AG10803 (cell line): ENCODE measurements around the gene EME1.

ENCODE experiments used
- DNase-seq: peaks from one replicate; pipeline ENCODE4 v3.0.0; 2010; ENCODE audit warnings: low read depth
- H3K4me3 ChIP-seq: 2 replicates; pipeline ENCODE4 v1.5.1; 2011; ENCODE audit warnings: mild to moderate bottlenecking, low read length, control low read depth
- CTCF ChIP-seq: conservative IDR thresholded peaks from 2 replicates; pipeline ENCODE4 v1.5.1; 2011; ENCODE audit warnings: mild to moderate bottlenecking, low read length, control low read depth, inconsistent platforms

Gene EME1

GRCh38 chr17:50382931-50383330, 9.9 kb downstream of the EME1 start:
- no peak overlapping the region for H3K4me3 ChIP-seq
- DNase-seq, result no peak
- TF ChIP-seq CTCF, result no peak

- peak; percentile 24 for DNase-seq
- H3K4me3 ChIP-seq, result no peak overlapping the region
- TF ChIP-seq CTCF, result no peak
These were observed 13.5 kb downstream of the EME1 start for GRCh38 chr17:50386510-50386909.

- H3K4me3 ChIP-seq, result no peak overlapping the region
- DNase-seq, result no peak
- no peak for TF ChIP-seq CTCF
These were observed 15.7 kb downstream of the EME1 start for GRCh38 chr17:50388728-50389127.

GRCh38 chr17:50389534-50389933, 16.5 kb downstream of the EME1 start:
- TF ChIP-seq CTCF, result no peak
- no peak overlapping the region for H3K4me3 ChIP-seq
- no peak for DNase-seq

GRCh38 chr17:50392621-50393020, 19.6 kb downstream of the EME1 start:
- no peak for TF ChIP-seq CTCF
- no peak overlapping the region for H3K4me3 ChIP-seq
- no peak for DNase-seq

GRCh38 chr17:50393700-50394099, 20.7 kb downstream of the EME1 start:
- TF ChIP-seq CTCF, result no peak
- no peak overlapping the region for H3K4me3 ChIP-seq
- DNase-seq, result no peak

- H3K4me3 ChIP-seq, result peak overlapping the region; percentile 98
- TF ChIP-seq CTCF, result no peak
- DNase-seq, result peak; percentile 14
These were observed 21.7 kb downstream of the EME1 start for GRCh38 chr17:50394711-50395110.
